ENCODE results near the gene SLC6A8. TPM values are rescaled to one million over a fixed set of nuclear protein-coding genes. Genes with fewer than 3 reads are reported as not detected.

SLC6A8 gene
- total and polyA plus RNA-seq, 2 of the 4 experiments (the other 2 are of a cell fraction): 7.2 to 25.5 TPM

DNA sequence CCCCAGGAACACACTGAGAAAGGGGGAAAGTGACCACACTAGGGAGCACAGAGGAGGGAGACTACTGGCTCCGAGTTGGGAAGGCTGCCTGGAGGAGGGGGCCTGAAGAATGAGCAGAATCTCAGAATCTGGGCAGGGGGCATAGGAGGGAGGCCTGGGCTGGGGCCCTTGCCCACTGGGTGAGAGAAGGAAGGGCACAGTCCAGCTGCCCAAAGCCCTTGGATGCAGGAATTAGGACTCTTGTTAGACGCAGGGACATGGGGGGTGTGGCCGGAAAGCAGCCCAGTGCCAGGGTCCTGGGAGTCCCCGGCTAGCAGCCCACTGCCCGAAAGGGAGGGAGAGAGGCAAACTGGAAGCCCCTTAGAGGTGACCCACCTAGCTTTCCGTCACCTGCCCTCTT is 42.6 kb upstream of the SLC6A8 start:
- Histone ChIP-seq H3K4me2 (ENCODE audit: low read depth, low read length) (no peak overlapping the region), H3K27me3 (ENCODE audit: control insufficient read depth, insufficient read depth, low read length) (peaks cover 61% of the 10 kb centered on the region)

More for the DNA sequence above, 42.6 kb upstream of the SLC6A8 start:
- no peak overlapping the region for H2AK5ac ChIP-seq (ENCODE audit: low read depth, low read length)
- no peak overlapping the region for H3K9ac ChIP-seq (ENCODE audit: low read depth, low read length)
- H3K27ac ChIP-seq (ENCODE audit: insufficient read depth, low read length): no peak overlapping the region
- intact Hi-C loops (cut with micrococcal nuclease) (no loop called here), dilution Hi-C loops (cut with HindIII; ENCODE audit: low sequenced_read_pairs, unreplicated experiment) (no loop called here), in situ Hi-C loops (cut with MboI; ENCODE audit: low sequenced_read_pairs) (no loop called here)
- no peak overlapping the region for H3K18ac ChIP-seq (ENCODE audit: low read depth, low read length)
- no CpG with 5 or more reads among the region's 6 CpGs for WGBS, 2 experiments (ENCODE audit: extremely low coverage in 2 of 2, insufficient read length in 1 of 2)
- no peak overlapping the region for H3K56ac ChIP-seq (ENCODE audit: extremely low read depth, insufficient read depth, low read length)
- ATAC-seq (ENCODE audit: low read depth): no peak
- no peaks in the 10 kb centered on the region for H4K20me1 ChIP-seq (ENCODE audit: insufficient read depth, low read length)
- H2AK9ac ChIP-seq (replicated peaks; ENCODE audit: low read depth, low read length, poor library complexity): no peak overlapping the region
- H3K9me3 ChIP-seq (ENCODE audit: control insufficient read depth, insufficient read depth, low read length): peaks cover 4% of the 10 kb centered on the region; the same call in 1 of the 2 replicates
- no peak overlapping the region for H2BK20ac ChIP-seq (ENCODE audit: low read depth, low read length)
- no peak overlapping the region for H2BK5ac ChIP-seq (ENCODE audit: low read depth, low read length, poor library complexity, severe bottlenecking)
- no peaks in the 10 kb centered on the region for H3K79me1 ChIP-seq (ENCODE audit: low read depth in 1 of 2, low read length in 2 of 2)
- ChIA-PET CTCF (interaction anchor here (0.6 kb wide), 1 partner anchor 11 kb away, joined by 3 read pairs; no protein-coding TSS in a partner anchor), POLR2A (ENCODE audit: unreplicated experiment) (no interaction called here)
- H4K5ac ChIP-seq (ENCODE audit: low read depth, low read length): no peak overlapping the region
- H2AFZ ChIP-seq (replicated peaks; ENCODE audit: low read length, poor library complexity): no peak overlapping the region
- H3K23ac ChIP-seq (ENCODE audit: low read depth, low read length): no peak overlapping the region
- no peak overlapping the region for H4K91ac ChIP-seq (ENCODE audit: insufficient read depth, low read depth, low read length)
- no peaks in the 10 kb centered on the region for H3K36me3 ChIP-seq (ENCODE audit: control insufficient read depth, insufficient read depth, low read length)
- DNase-seq: no peak
- H2BK15ac ChIP-seq (ENCODE audit: low read depth, low read length): no peak overlapping the region
- H3K4me1 ChIP-seq (ENCODE audit: control insufficient read depth, insufficient read depth, low read length): no peaks in the 10 kb centered on the region
- TF ChIP-seq CEBPB (IDR thresholded peaks at IDR 0.05; ENCODE audit: low read depth, low read length): no peak
- no peak for TF ChIP-seq RAD21 (IDR thresholded peaks at IDR 0.05; ENCODE audit: low read length)
- TF ChIP-seq BHLHE40 (IDR thresholded peaks at IDR 0.05; ENCODE audit: low read depth, low read length): no peak
- no peak for TF ChIP-seq MAZ (IDR thresholded peaks at IDR 0.05; ENCODE audit: borderline replicate concordance, low read depth, low read length)
- TF ChIP-seq RFX5 (IDR thresholded peaks at IDR 0.05; ENCODE audit: low read depth, low read length): no peak
- TF ChIP-seq, protein P1, sequence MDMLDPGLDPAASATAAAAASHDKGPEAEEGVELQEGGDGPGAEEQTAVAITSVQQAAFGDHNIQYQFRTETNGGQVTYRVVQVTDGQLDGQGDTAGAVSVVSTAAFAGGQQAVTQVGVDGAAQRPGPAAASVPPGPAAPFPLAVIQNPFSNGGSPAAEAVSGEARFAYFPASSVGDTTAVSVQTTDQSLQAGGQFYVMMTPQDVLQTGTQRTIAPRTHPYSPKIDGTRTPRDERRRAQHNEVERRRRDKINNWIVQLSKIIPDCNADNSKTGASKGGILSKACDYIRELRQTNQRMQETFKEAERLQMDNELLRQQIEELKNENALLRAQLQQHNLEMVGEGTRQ (IDR thresholded peaks at IDR 0.05; ENCODE audit: low read depth, low read length): no peak
- TF ChIP-seq NFE2L2 (IDR thresholded peaks at IDR 0.05; ENCODE audit: low read depth, low read length): no peak
- TF ChIP-seq, protein P2, sequence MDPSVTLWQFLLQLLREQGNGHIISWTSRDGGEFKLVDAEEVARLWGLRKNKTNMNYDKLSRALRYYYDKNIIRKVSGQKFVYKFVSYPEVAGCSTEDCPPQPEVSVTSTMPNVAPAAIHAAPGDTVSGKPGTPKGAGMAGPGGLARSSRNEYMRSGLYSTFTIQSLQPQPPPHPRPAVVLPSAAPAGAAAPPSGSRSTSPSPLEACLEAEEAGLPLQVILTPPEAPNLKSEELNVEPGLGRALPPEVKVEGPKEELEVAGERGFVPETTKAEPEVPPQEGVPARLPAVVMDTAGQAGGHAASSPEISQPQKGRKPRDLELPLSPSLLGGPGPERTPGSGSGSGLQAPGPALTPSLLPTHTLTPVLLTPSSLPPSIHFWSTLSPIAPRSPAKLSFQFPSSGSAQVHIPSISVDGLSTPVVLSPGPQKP (IDR thresholded peaks at IDR 0.05; ENCODE audit: borderline replicate concordance, low read depth, low read length): no peak
- no peak for TF ChIP-seq SMC3 (IDR thresholded peaks at IDR 0.05; ENCODE audit: low read depth, low read length)
- TF ChIP-seq, protein P3, sequence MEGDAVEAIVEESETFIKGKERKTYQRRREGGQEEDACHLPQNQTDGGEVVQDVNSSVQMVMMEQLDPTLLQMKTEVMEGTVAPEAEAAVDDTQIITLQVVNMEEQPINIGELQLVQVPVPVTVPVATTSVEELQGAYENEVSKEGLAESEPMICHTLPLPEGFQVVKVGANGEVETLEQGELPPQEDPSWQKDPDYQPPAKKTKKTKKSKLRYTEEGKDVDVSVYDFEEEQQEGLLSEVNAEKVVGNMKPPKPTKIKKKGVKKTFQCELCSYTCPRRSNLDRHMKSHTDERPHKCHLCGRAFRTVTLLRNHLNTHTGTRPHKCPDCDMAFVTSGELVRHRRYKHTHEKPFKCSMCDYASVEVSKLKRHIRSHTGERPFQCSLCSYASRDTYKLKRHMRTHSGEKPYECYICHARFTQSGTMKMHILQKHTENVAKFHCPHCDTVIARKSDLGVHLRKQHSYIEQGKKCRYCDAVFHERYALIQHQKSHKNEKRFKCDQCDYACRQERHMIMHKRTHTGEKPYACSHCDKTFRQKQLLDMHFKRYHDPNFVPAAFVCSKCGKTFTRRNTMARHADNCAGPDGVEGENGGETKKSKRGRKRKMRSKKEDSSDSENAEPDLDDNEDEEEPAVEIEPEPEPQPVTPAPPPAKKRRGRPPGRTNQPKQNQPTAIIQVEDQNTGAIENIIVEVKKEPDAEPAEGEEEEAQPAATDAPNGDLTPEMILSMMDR (conservative IDR thresholded peaks at IDR 0.05; ENCODE audit: low read depth, low read length): no peak
- no peak for TF ChIP-seq POLR2A (IDR thresholded peaks at IDR 0.05; ENCODE audit: low read depth, low read length)
- H3K4ac ChIP-seq (ENCODE audit: low read depth, low read length): no peak overlapping the region
- no peak overlapping the region for H4K8ac ChIP-seq (ENCODE audit: low read depth in 2 of 2, low read length in 2 of 2)
- no peaks in the 10 kb centered on the region for H3K9me1 ChIP-seq (ENCODE audit: insufficient read depth, low read length)
- BruUV-seq (replicated peaks): no TSS peak
- H3K14ac ChIP-seq (replicated peaks; ENCODE audit: low read depth, low read length): no peak overlapping the region
- H3K4me3 ChIP-seq (ENCODE audit: insufficient read depth, low read depth, low read length): no peak overlapping the region
- no peak overlapping the region for H2BK120ac ChIP-seq (ENCODE audit: low read depth, low read length)
